Esophagus squamous epithelium (tissue), 5 donors: Measurements from ENCODE around the gene CFAP65. TPM values are rescaled to one million over a fixed set of nuclear protein-coding genes. Genes with fewer than 3 reads are reported as not detected.

Source experiments
- DNase-seq: peaks from one replicate; lab custom pipeline; 2025; lab: John Stamatoyannopoulos, UW
- H3K27ac ChIP-seq, 4 donors: fragments of 200-600 bp; sonication (generic); one replicate each; pipeline ENCODE4 v1.5.1; 2016 to 2019; ENCODE audit warnings: mild to moderate bottlenecking in 1 of 4
- H3K27me3 ChIP-seq, 4 donors: fragments of 200-600 bp; sonication (generic); 1 replicate in 3 of 4; 2 replicates in 1 of 4; pipeline versions ENCODE4 v1.5.1 to v1.6.0; 2017 to 2021; ENCODE audit warnings: antibody characterized with exemption in 1 of 4
- H3K36me3 ChIP-seq, 3 donors: fragments of 200-600 bp; sonication (generic); one replicate each; pipeline ENCODE4 v1.5.1; 2016 to 2019
- H3K4me1 ChIP-seq, 3 donors: fragments of 200-600 bp; sonication (generic); one replicate each; pipeline ENCODE4 v1.5.1; 2017 to 2019
- H3K4me3 ChIP-seq, 4 donors: fragments of 200-600 bp; sonication (generic); 1 replicate in 3 of 4; 2 replicates in 1 of 4; pipeline ENCODE4 v1.5.1; 2016 to 2019; ENCODE audit warnings: mild to moderate bottlenecking in 2 of 4, moderate library complexity in 1 of 4
- H3K9me3 ChIP-seq, 3 donors: fragments of 200-600 bp; sonication (generic); one replicate each; pipeline ENCODE4 v1.5.1; 2016 to 2019
- CTCF ChIP-seq, 6 experiments: fragments of 450-650 bp in 4 of 6; fragments of 200-600 bp in 2 of 6; sonication (generic) in 2 of 6; IDR thresholded peaks; one replicate each; pipeline ENCODE4 v1.5.1; 2016 to 2019; ENCODE audit warnings: antibody characterized with exemption in 6 of 6, mild to moderate bottlenecking in 4 of 6, moderate library complexity in 4 of 6
- POLR2A ChIP-seq, 4 donors: fragments of 450-650 bp; IDR thresholded peaks; one replicate each; pipeline ENCODE4 v1.6.1; 2017; ENCODE audit warnings: antibody characterized with exemption in 4 of 4, mild to moderate bottlenecking in 4 of 4, moderate library complexity in 3 of 4
- WGBS, 2 donors: methylation state at CpG; one replicate each; pipeline ENCODE4 v1.1.5; 2018; 5-methylcytosine and 5-hydroxymethylcytosine counted together
- intact Hi-C: fragments of 100-400 bp; cut with DNase I; formaldehyde crosslinking; loops from one replicate; pipeline ENCODE4 v1.15.0; 2022
- total RNA-seq, 4 donors: library from RNA; depleted of rRNA; stranded (reverse); fragments of >200 nt; gene quantifications; one replicate each; pipeline ENCODE4 v1.1.0, GENCODE V29; 2016
- donor health status: DM: yes; HTN: yes; CAD: no.

The CFAP65 gene
- total RNA-seq, 4 donors from 2014 or later = 0.19 TPM; not detected in 3

GRCh38 chr2:219087361-219087760 is 46.0 kb upstream of the CFAP65 start:
- H3K27me3 ChIP-seq = no peaks in the 10 kb centered on the region
- no peaks in the 10 kb centered on the region for H3K9me3 ChIP-seq
- H3K36me3 ChIP-seq = no peaks in the 10 kb centered on the region
- DNase-seq = no peak
- no peak overlapping the region for H3K4me3 ChIP-seq
- no peaks in the 10 kb centered on the region for H3K4me1 ChIP-seq
- intact Hi-C loops = no loop called here
- WGBS, 2 donors = 77 to 90% methylated on average over 5 of the region's 5 CpGs
- TF ChIP-seq POLR2A (IDR thresholded peaks at IDR 0.05) (no peak), CTCF (IDR thresholded peaks at IDR 0.05) (no peak)
- H3K27ac ChIP-seq = no peak overlapping the region

- Histone ChIP-seq H3K4me1 (no peaks in the 10 kb centered on the region), H3K4me3 (no peak overlapping the region), H3K36me3 (no peaks in the 10 kb centered on the region), H3K27ac (no peak overlapping the region), H3K9me3 (no peaks in the 10 kb centered on the region), H3K27me3 (no peaks in the 10 kb centered on the region)
- no peak for TF ChIP-seq CTCF (IDR thresholded peaks at IDR 0.05)
- no peak for TF ChIP-seq POLR2A (IDR thresholded peaks at IDR 0.05)
- no peak for DNase-seq
- intact Hi-C loops = no loop called here
Observed at GRCh38 chr2:219086196-219086595, 44.9 kb upstream of the CFAP65 start.

- DNase-seq = no peak
- TF ChIP-seq POLR2A (IDR thresholded peaks at IDR 0.05) (no peak), CTCF (IDR thresholded peaks at IDR 0.05) (no peak)
- Histone ChIP-seq H3K36me3 (no peaks in the 10 kb centered on the region), H3K9me3 (no peaks in the 10 kb centered on the region), H3K4me3 (no peak overlapping the region), H3K27me3 (no peaks in the 10 kb centered on the region), H3K27ac (no peak overlapping the region), H3K4me1 (no peaks in the 10 kb centered on the region)
- intact Hi-C loops = no loop called here
Observed at GRCh38 chr2:219084791-219085190, 43.5 kb upstream of the CFAP65 start.

GRCh38 chr2:219082332-219082958 is 41.1 kb upstream of the CFAP65 start:
- 54 to 58% methylated on average over 3 to 5 of the region's 5 CpGs for WGBS, 2 donors
- no peak for TF ChIP-seq POLR2A (IDR thresholded peaks at IDR 0.05)
- TF ChIP-seq CTCF (IDR thresholded peaks at IDR 0.05) = no peak
- Histone ChIP-seq H3K27me3 (no peaks in the 10 kb centered on the region), H3K27ac (no peak overlapping the region), H3K4me3 (no peak overlapping the region), H3K9me3 (no peaks in the 10 kb centered on the region), H3K36me3 (peaks cover 0 to 8% (median 0%) of the 10 kb centered on the region in 3 donors), H3K4me1 (no peaks in the 10 kb centered on the region)
- intact Hi-C loops = no loop called here
- DNase-seq = no peak

GRCh38 chr2:219081701-219082331 is 40.5 kb upstream of the CFAP65 start:
- TF ChIP-seq CTCF (IDR thresholded peaks at IDR 0.05) (no peak), POLR2A (IDR thresholded peaks at IDR 0.05) (no peak)
- Histone ChIP-seq H3K36me3 (peaks cover 0 to 14% (median 0%) of the 10 kb centered on the region in 3 donors), H3K9me3 (no peaks in the 10 kb centered on the region), H3K27me3 (no peaks in the 10 kb centered on the region), H3K4me3 (no peak overlapping the region), H3K4me1 (no peaks in the 10 kb centered on the region), H3K27ac (no peak overlapping the region)
- no peak for DNase-seq
- intact Hi-C loops = no loop called here
